ENCODE data around the gene SLC25A36. TPM values are rescaled to one million over a fixed set of nuclear protein-coding genes. Genes with fewer than 3 reads are reported as not detected.

Gene SLC25A36
- total and polyA plus RNA-seq, 8 donors: 13.1 to 275 (median 64.2) TPM

GRCh38 chr3:141006344-141006743 lies 64.7 kb downstream of the SLC25A36 start:
- Histone ChIP-seq H3K27me3 (peaks cover 0 to 3% (median 0%) of the 10 kb centered on the region in 3 donors), H3K36me3 (no peaks in the 10 kb centered on the region), H3K4me1 (peaks cover 0 to 4% (median 0%) of the 10 kb centered on the region in 4 donors), H3K27ac (no peak overlapping the region), H3K9me3 (no peaks in the 10 kb centered on the region), H3K4me3 (no peak overlapping the region)
- TF ChIP-seq POLR2A (IDR thresholded peaks at IDR 0.05) (no peak), POLR2AphosphoS5 (IDR thresholded peaks at IDR 0.05) (no peak), CTCF (IDR thresholded peaks at IDR 0.05) (no peak), EP300 (IDR thresholded peaks at IDR 0.05) (no peak)
- WGBS, 5 donors: 86 to 98% (median 94%) methylated on average over 1 of the region's 1 CpG
- intact Hi-C loops (cut with DNase I; ENCODE audit: low total_unique reads): loop anchor here (5.0 kb wide), 1 partner anchor 186 kb away; no protein-coding TSS in a partner anchor
- DNase-seq: no peak

GRCh38 chr3:141009496-141009895 lies 67.9 kb downstream of the SLC25A36 start:
- Histone ChIP-seq H3K36me3 (no peaks in the 10 kb centered on the region), H3K9me3 (no peaks in the 10 kb centered on the region), H3K27me3 (peaks cover 0 to 3% (median 0%) of the 10 kb centered on the region in 3 donors), H3K4me1 (peaks cover 0 to 8% (median 0%) of the 10 kb centered on the region in 4 donors), H3K27ac (no peak overlapping the region), H3K4me3 (no peak overlapping the region)
- intact Hi-C loops (cut with DNase I; ENCODE audit: low total_unique reads): loop anchor here (5.0 kb wide), 1 partner anchor 183 kb away; no protein-coding TSS in a partner anchor
- TF ChIP-seq CTCF (IDR thresholded peaks at IDR 0.05) (no peak), POLR2A (IDR thresholded peaks at IDR 0.05) (no peak), POLR2AphosphoS5 (IDR thresholded peaks at IDR 0.05) (no peak), EP300 (IDR thresholded peaks at IDR 0.05) (no peak)
- WGBS, 5 donors: 62 to 73% (median 68%) methylated on average over 3 of the region's 3 CpGs
- no peak for DNase-seq

- TF ChIP-seq POLR2A (IDR thresholded peaks at IDR 0.05) (no peak), EP300 (IDR thresholded peaks at IDR 0.05) (no peak), POLR2AphosphoS5 (IDR thresholded peaks at IDR 0.05) (no peak), CTCF (IDR thresholded peaks at IDR 0.05) (peak in 5 of 7 experiments; percentile 42 to 65 (median 55))
- DNase-seq: peak; percentile 78 to 91
- peaks cover 0 to 3% (median 0%) of the 10 kb centered on the region in 3 donors for H3K27me3 ChIP-seq
- intact Hi-C loops (cut with DNase I; ENCODE audit: low total_unique reads): loop anchor here (10.0 kb wide), 1 partner anchor 93 kb away; no protein-coding TSS in a partner anchor
- H3K27ac ChIP-seq: no peak overlapping the region
- H3K4me1 ChIP-seq: peaks cover 0 to 8% (median 0%) of the 10 kb centered on the region in 4 donors
- no peak overlapping the region for H3K4me3 ChIP-seq
- no peaks in the 10 kb centered on the region for H3K9me3 ChIP-seq
- H3K36me3 ChIP-seq: no peaks in the 10 kb centered on the region
- 19 to 22% (median 19%) methylated on average over 13 of the region's 13 CpGs for WGBS, 5 donors
These were observed 69.8 kb downstream of the SLC25A36 start for GRCh38 chr3:141011232-141011996.

GRCh38 chr3:141011997-141012262 lies 70.3 kb downstream of the SLC25A36 start:
- WGBS, 5 donors: 42 to 58% (median 49%) methylated on average over 4 of the region's 4 CpGs
- DNase-seq: no peak
- intact Hi-C loops (cut with DNase I; ENCODE audit: low total_unique reads): loop anchor here (10.0 kb wide), 1 partner anchor 93 kb away; no protein-coding TSS in a partner anchor
- H3K36me3 ChIP-seq: no peaks in the 10 kb centered on the region
- peaks cover 0 to 8% (median 0%) of the 10 kb centered on the region in 4 donors for H3K4me1 ChIP-seq
- H3K27ac ChIP-seq: no peak overlapping the region
- no peaks in the 10 kb centered on the region for H3K9me3 ChIP-seq
- no peak overlapping the region for H3K4me3 ChIP-seq
- peaks cover 0 to 3% (median 0%) of the 10 kb centered on the region in 3 donors for H3K27me3 ChIP-seq
- TF ChIP-seq POLR2A (IDR thresholded peaks at IDR 0.05) (no peak), CTCF (IDR thresholded peaks at IDR 0.05) (no peak), POLR2AphosphoS5 (IDR thresholded peaks at IDR 0.05) (no peak), EP300 (IDR thresholded peaks at IDR 0.05) (no peak)
